Neural progenitor cell (in vitro differentiated cells): ENCODE measurements around the gene LEMD2. TPM values are rescaled to one million over a fixed set of nuclear protein-coding genes. Genes with fewer than 3 reads are reported as not detected.
A peak's percentile ranks its signal among the peaks of the same experiment; 100 is the strongest.

ENCODE experiments used
- DNase-seq: peaks from one replicate; pipeline ENCODE4 v3.0.0-alpha.2; 2016; ENCODE audit warnings: low spot score
- H2AFZ ChIP-seq: fragments of 200-600 bp; sonication (generic); replicated peaks from 2 replicates; pipeline ENCODE4 v1.6.1; 2016; ENCODE audit warnings: antibody characterized with exemption
- H3F3A ChIP-seq: fragments of 200-600 bp; sonication (generic); 2 replicates; pipeline ENCODE4 v1.6.1; 2016; ENCODE audit warnings: antibody characterized with exemption, low read depth
- H3K27ac ChIP-seq: fragments of 200-600 bp; sonication (generic); 2 replicates; pipeline ENCODE4 v1.5.1; 2016; ENCODE audit warnings: mild to moderate bottlenecking
- H3K27me3 ChIP-seq: fragments of 200-600 bp; sonication (generic); 2 replicates; pipeline ENCODE4 v1.6.1; 2016; ENCODE audit warnings: mild to moderate bottlenecking, moderate library complexity
- H3K36me3 ChIP-seq: fragments of 200-600 bp; sonication (generic); 2 replicates; pipeline ENCODE4 v1.5.1; 2016
- H3K4me1 ChIP-seq: fragments of 200-600 bp; sonication (generic); 2 replicates; pipeline ENCODE4 v1.6.1; 2016; ENCODE audit warnings: mixed run types
- H3K4me2 ChIP-seq: fragments of 200-600 bp; sonication (generic); 2 replicates; pipeline ENCODE4 v1.6.1; 2016
- H3K4me3 ChIP-seq: fragments of 200-600 bp; sonication (generic); 2 replicates; pipeline ENCODE4 v1.5.1; 2016
- H3K79me2 ChIP-seq: fragments of 200-600 bp; sonication (generic); 2 replicates; pipeline ENCODE4 v1.6.1; 2016; ENCODE audit warnings: low read depth
- H3K9ac ChIP-seq: fragments of 200-600 bp; sonication (generic); 2 replicates; pipeline ENCODE4 v1.6.1; 2016
- H3K9me3 ChIP-seq: fragments of 200-600 bp; sonication (generic); 2 replicates; pipeline ENCODE4 v1.5.1; 2016; ENCODE audit warnings: low read depth
- H4K20me1 ChIP-seq: fragments of 200-600 bp; sonication (generic); 2 replicates; pipeline ENCODE4 v1.6.1; 2016; ENCODE audit warnings: low read depth
- H3K27ac Mint-ChIP-seq: 3 replicates; pipeline ENCODE4 v1.8.0; 2021; ENCODE audit warnings: mixed read lengths
- H3K27me3 Mint-ChIP-seq: 2 replicates; pipeline ENCODE4 v1.8.0; 2022; ENCODE audit warnings: low read depth, mild to moderate bottlenecking, inconsistent platforms, moderate library complexity, mixed read lengths; ENCODE audit not compliant: insufficient read depth
- H3K36me3 Mint-ChIP-seq: 3 replicates; pipeline ENCODE4 v1.8.0; 2021; ENCODE audit warnings: mixed read lengths
- H3K4me1 Mint-ChIP-seq: 3 replicates; pipeline ENCODE4 v1.8.0; 2021; ENCODE audit warnings: mixed read lengths
- H3K4me3 Mint-ChIP-seq: 3 replicates; pipeline ENCODE4 v1.8.0; 2021; ENCODE audit warnings: mild to moderate bottlenecking, moderate library complexity, mixed read lengths
- H3K9me3 Mint-ChIP-seq: 3 replicates; pipeline ENCODE4 v1.8.0; 2020; ENCODE audit warnings: mixed read lengths
- CTCF ChIP-seq: fragments of 200-600 bp; sonication (generic); IDR thresholded peaks from 2 replicates; pipeline ENCODE4 v1.5.1; 2017; ENCODE audit warnings: antibody characterized with exemption, mild to moderate bottlenecking
- EZH2 ChIP-seq: fragments of 200-600 bp; sonication (generic); IDR thresholded peaks from 2 replicates; pipeline ENCODE4 v1.6.1; 2017; ENCODE audit warnings: antibody characterized with exemption, mild to moderate bottlenecking, moderate library complexity
- EZH2phosphoT487 ChIP-seq: fragments of 200-600 bp; sonication (generic); IDR thresholded peaks from 2 replicates; pipeline ENCODE4 v1.6.1; 2017; ENCODE audit warnings: antibody characterized with exemption
- total RNA-seq: library from RNA; depleted of rRNA; stranded (reverse); fragments of >200 nt; gene quantifications from 2 replicates; pipeline ENCODE4 v1.2.3, GENCODE V29; 2015; ENCODE audit warnings: low replicate concordance

LEMD2 gene
- total RNA-seq, 1 donor from 2014 or later: 31.8 TPM

GRCh38 chr6:33813990-33814985 is 25.4 kb upstream of the LEMD2 start:
- Histone ChIP-seq H4K20me1 (peaks cover 14% of the 10 kb centered on the region), H3K27ac (no peak overlapping the region), H3K79me2 (no peaks in the 10 kb centered on the region), H3K27me3 (no peaks in the 10 kb centered on the region), H3K9ac (no peak overlapping the region), H3F3A (peaks cover 32% of the 10 kb centered on the region), H3K9me3 (no peaks in the 10 kb centered on the region), H3K36me3 (no peaks in the 10 kb centered on the region), H3K4me3 (no peak overlapping the region), H3K4me1 (peaks cover 45% of the 10 kb centered on the region), H3K4me2 (no peak overlapping the region), H2AFZ (no peak overlapping the region)
- TF ChIP-seq CTCF (no peak), EZH2phosphoT487 (no peak), EZH2 (no peak)
- H3K4me1 Mint-ChIP-seq: peaks cover 41% of the 10 kb centered on the region
- no peak for DNase-seq
- no peaks in the 10 kb centered on the region for H3K9me3 Mint-ChIP-seq
- no peak overlapping the region for H3K4me3 Mint-ChIP-seq
- H3K36me3 Mint-ChIP-seq: no peaks in the 10 kb centered on the region
- no peak overlapping the region for H3K27ac Mint-ChIP-seq
- peaks cover 15% of the 10 kb centered on the region for H3K27me3 Mint-ChIP-seq

GRCh38 chr6:33813246-33813904 is 24.4 kb upstream of the LEMD2 start:
- DNase-seq: no peak
- Histone ChIP-seq H3F3A (peaks cover 41% of the 10 kb centered on the region), H2AFZ (no peak overlapping the region), H3K4me1 (peaks cover 54% of the 10 kb centered on the region), H3K36me3 (no peaks in the 10 kb centered on the region), H3K27ac (no peak overlapping the region), H3K4me2 (no peak overlapping the region), H3K79me2 (no peaks in the 10 kb centered on the region), H3K27me3 (no peaks in the 10 kb centered on the region), H3K9me3 (no peaks in the 10 kb centered on the region), H4K20me1 (peaks cover 14% of the 10 kb centered on the region), H3K4me3 (no peak overlapping the region), H3K9ac (no peak overlapping the region)
- Mint-ChIP-seq H3K4me1 (peaks cover 48% of the 10 kb centered on the region), H3K27me3 (peaks cover 19% of the 10 kb centered on the region), H3K27ac (peak overlapping the region; percentile 63), H3K36me3 (no peaks in the 10 kb centered on the region), H3K4me3 (no peak overlapping the region), H3K9me3 (no peaks in the 10 kb centered on the region)
- TF ChIP-seq EZH2phosphoT487: no peak
- TF ChIP-seq EZH2: no peak
- TF ChIP-seq CTCF: no peak

- H3K4me1 Mint-ChIP-seq: peaks cover 55% of the 10 kb centered on the region
These were observed 23.7 kb upstream of the LEMD2 start for GRCh38 chr6:33812669-33813068.

More at GRCh38 chr6:33812669-33813068, 23.7 kb upstream of the LEMD2 start:
- no peak overlapping the region for H2AFZ ChIP-seq
- no peaks in the 10 kb centered on the region for H3K36me3 Mint-ChIP-seq
- H3K27ac ChIP-seq: no peak overlapping the region
- no peak for TF ChIP-seq EZH2
- peak; percentile 54 for TF ChIP-seq CTCF
- H3K4me3 ChIP-seq: no peak overlapping the region
- no peaks in the 10 kb centered on the region for H3K79me2 ChIP-seq
- H3K4me3 Mint-ChIP-seq: peak overlapping the region; percentile 38
- peaks cover 14% of the 10 kb centered on the region for H4K20me1 ChIP-seq
- peaks cover 47% of the 10 kb centered on the region for H3F3A ChIP-seq
- no peak overlapping the region for H3K27ac Mint-ChIP-seq
- H3K4me2 ChIP-seq: peak overlapping the region; percentile 13
- H3K4me1 ChIP-seq: peaks cover 61% of the 10 kb centered on the region
- H3K36me3 ChIP-seq: no peaks in the 10 kb centered on the region
- no peaks in the 10 kb centered on the region for H3K9me3 Mint-ChIP-seq
- H3K9me3 ChIP-seq: no peaks in the 10 kb centered on the region
- no peaks in the 10 kb centered on the region for H3K27me3 ChIP-seq
- peak; percentile 94 for DNase-seq
- peaks cover 20% of the 10 kb centered on the region for H3K27me3 Mint-ChIP-seq
- H3K9ac ChIP-seq: no peak overlapping the region
